ENCODE measurements around the gene UCN2. TPM values are rescaled to one million over a fixed set of nuclear protein-coding genes. Genes with fewer than 3 reads are reported as not detected.
A peak's percentile ranks its signal among the peaks of the same experiment; 100 is the strongest.

Gene UCN2
- total and polyA plus RNA-seq, 2 of the 4 experiments (the other 2 are of a cell fraction), result 0.54 to 2.7 TPM

DNA sequence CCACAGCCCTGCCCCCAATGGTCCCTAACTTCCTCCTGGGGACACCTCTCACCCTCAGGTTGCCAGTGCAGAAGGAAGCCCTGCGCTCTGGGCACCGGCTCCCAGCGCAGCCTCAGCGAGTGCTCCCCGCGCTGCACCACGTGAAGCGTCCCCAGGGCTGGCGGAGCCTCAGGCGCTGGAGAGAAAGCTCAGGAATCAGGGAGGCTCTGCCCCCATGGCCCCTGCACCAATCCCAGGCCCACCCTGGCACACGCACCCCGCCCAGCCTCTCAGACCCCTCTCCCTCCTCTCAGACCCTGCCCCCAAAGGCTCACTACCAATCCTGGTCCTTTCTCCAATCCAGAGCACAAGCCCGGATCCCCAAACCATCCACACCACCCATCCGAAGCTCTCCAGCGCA is 24.6 kb upstream of the UCN2 start:
- dilution Hi-C loops (cut with HindIII; ENCODE audit: low sequenced_read_pairs, unreplicated experiment), result no loop called here
- no TSS peak for BruUV-seq (replicated peaks)

More for the DNA sequence above, 24.6 kb upstream of the UCN2 start:
- 84% methylated on average over 14 of the region's 15 CpGs; no CpG with 5 or more reads in 1 of the 2 experiments for WGBS, 2 experiments (ENCODE audit: extremely low coverage in 2 of 2, insufficient read length in 1 of 2)
- Histone ChIP-seq H2BK120ac (ENCODE audit: low read depth, low read length) (0 out of 2 replicates have a peak overlapping the region, but pooled peaks have one; percentile 1), H3K18ac (ENCODE audit: low read depth, low read length) (no peak overlapping the region), H4K20me1 (ENCODE audit: insufficient read depth, low read length) (no peaks in the 10 kb centered on the region; the same call in 1 of the 2 replicates), H3K23ac (ENCODE audit: low read depth, low read length) (no peak overlapping the region), H2BK5ac (ENCODE audit: low read depth, low read length, poor library complexity, severe bottlenecking) (no peak overlapping the region), H2AFZ (replicated peaks; ENCODE audit: low read length, poor library complexity) (peak overlapping the region; percentile 58), H2BK15ac (ENCODE audit: low read depth, low read length) (no peak overlapping the region), H3K27ac (ENCODE audit: insufficient read depth, low read length) (no peak overlapping the region), H4K5ac (ENCODE audit: low read depth, low read length) (no peak overlapping the region), H3K4me1 (ENCODE audit: control insufficient read depth, insufficient read depth, low read length) (no peaks in the 10 kb centered on the region; the same call in 1 of the 2 replicates), H3K9me3 (ENCODE audit: control insufficient read depth, insufficient read depth, low read length) (no peaks in the 10 kb centered on the region), H3K27me3 (ENCODE audit: control insufficient read depth, insufficient read depth, low read length) (no peaks in the 10 kb centered on the region), H4K91ac (ENCODE audit: insufficient read depth, low read depth, low read length) (no peak overlapping the region), H3K4me2 (ENCODE audit: low read depth, low read length) (no peak overlapping the region), H2AK9ac (replicated peaks; ENCODE audit: low read depth, low read length, poor library complexity) (peak overlapping the region; percentile 24), H3K56ac (ENCODE audit: extremely low read depth, insufficient read depth, low read length) (no peak overlapping the region), H3K4ac (ENCODE audit: low read depth, low read length) (no peak overlapping the region), H2BK20ac (ENCODE audit: low read depth, low read length) (no peak overlapping the region), H3K79me1 (ENCODE audit: low read depth in 1 of 2, low read length in 2 of 2) (peaks cover 19 to 47% of the 10 kb centered on the region in 2 experiments), H2AK5ac (ENCODE audit: low read depth, low read length) (no peak overlapping the region; the same call in 1 of the 2 replicates), H3K4me3 (ENCODE audit: insufficient read depth, low read depth, low read length) (no peak overlapping the region), H3K9me1 (ENCODE audit: insufficient read depth, low read length) (peaks cover 25% of the 10 kb centered on the region), H3K36me3 (ENCODE audit: control insufficient read depth, insufficient read depth, low read length) (peaks cover 83% of the 10 kb centered on the region), H3K9ac (ENCODE audit: low read depth, low read length) (no peak overlapping the region), H4K8ac (ENCODE audit: low read depth in 2 of 2, low read length in 2 of 2) (no peak overlapping the region), H3K14ac (replicated peaks; ENCODE audit: low read depth, low read length) (no peak overlapping the region)
- ATAC-seq (ENCODE audit: low read depth) (no peak), DNase-seq (no peak)
- CTCF ChIA-PET, result no interaction called here
- in situ Hi-C loops (cut with MboI; ENCODE audit: low sequenced_read_pairs), result no loop called here
- TF ChIP-seq, protein P1, sequence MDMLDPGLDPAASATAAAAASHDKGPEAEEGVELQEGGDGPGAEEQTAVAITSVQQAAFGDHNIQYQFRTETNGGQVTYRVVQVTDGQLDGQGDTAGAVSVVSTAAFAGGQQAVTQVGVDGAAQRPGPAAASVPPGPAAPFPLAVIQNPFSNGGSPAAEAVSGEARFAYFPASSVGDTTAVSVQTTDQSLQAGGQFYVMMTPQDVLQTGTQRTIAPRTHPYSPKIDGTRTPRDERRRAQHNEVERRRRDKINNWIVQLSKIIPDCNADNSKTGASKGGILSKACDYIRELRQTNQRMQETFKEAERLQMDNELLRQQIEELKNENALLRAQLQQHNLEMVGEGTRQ (IDR thresholded peaks at IDR 0.05; ENCODE audit: low read depth, low read length), result no peak
- POLR2A ChIA-PET (ENCODE audit: unreplicated experiment), result no interaction called here
- intact Hi-C loops (cut with micrococcal nuclease), result no loop called here
